ENCODE data around the gene DPEP3. TPM values are rescaled to one million over a fixed set of nuclear protein-coding genes. Genes with fewer than 3 reads are reported as not detected.
"Not testable (repeated sequence)": the region's sequence is repeated elsewhere in the genome, so short reads cannot be mapped to it uniquely, and the experiment has no call there.

DPEP3 gene
- total RNA-seq, 1 donor from 2014 or later = not detected

- TF ChIP-seq CTCF (IDR thresholded peaks at IDR 0.05; ENCODE audit: insufficient read depth, low read length, severe bottlenecking) = no peak
- no peak overlapping the region for H3K4me3 ChIP-seq (ENCODE audit: low read depth, low read length)
- no peak for FAIRE-seq
- DNase-seq (ENCODE audit: low read depth) = no peak
- H3K27me3 ChIP-seq (ENCODE audit: control insufficient read depth, insufficient read depth, low read length) = peaks cover 4% of the 10 kb centered on the region
- no peaks in the 10 kb centered on the region for H3K36me3 ChIP-seq (ENCODE audit: control insufficient read depth, insufficient read depth, low read length)
Observed at GRCh38 chr16:67977469-67978227, 2.7 kb downstream of the DPEP3 start.

- H3K36me3 ChIP-seq (ENCODE audit: control insufficient read depth, insufficient read depth, low read length) = no peaks in the 10 kb centered on the region
- no peak overlapping the region for H3K4me3 ChIP-seq (ENCODE audit: low read depth, low read length)
- no peak for FAIRE-seq
- no peak for TF ChIP-seq CTCF (IDR thresholded peaks at IDR 0.05; ENCODE audit: insufficient read depth, low read length, severe bottlenecking)
- peaks cover 4% of the 10 kb centered on the region for H3K27me3 ChIP-seq (ENCODE audit: control insufficient read depth, insufficient read depth, low read length)
- DNase-seq (ENCODE audit: low read depth) = no peak
Observed at GRCh38 chr16:67977005-67977404, 3.3 kb downstream of the DPEP3 start.

GRCh38 chr16:67976205-67976604 is 4.1 kb downstream of the DPEP3 start:
- Histone ChIP-seq H3K4me3 (ENCODE audit: low read depth, low read length) (no peak overlapping the region), H3K27me3 (ENCODE audit: control insufficient read depth, insufficient read depth, low read length) (peaks cover 4% of the 10 kb centered on the region), H3K36me3 (ENCODE audit: control insufficient read depth, insufficient read depth, low read length) (no peaks in the 10 kb centered on the region)
- no peak for DNase-seq (ENCODE audit: low read depth)
- no peak for TF ChIP-seq CTCF (IDR thresholded peaks at IDR 0.05; ENCODE audit: insufficient read depth, low read length, severe bottlenecking)
- no peak for FAIRE-seq

- TF ChIP-seq CTCF (IDR thresholded peaks at IDR 0.05; ENCODE audit: insufficient read depth, low read length, severe bottlenecking) = no peak
- DNase-seq (ENCODE audit: low read depth) = no peak
- Histone ChIP-seq H3K4me3 (ENCODE audit: low read depth, low read length) (no peak overlapping the region), H3K36me3 (ENCODE audit: control insufficient read depth, insufficient read depth, low read length) (no peaks in the 10 kb centered on the region), H3K27me3 (ENCODE audit: control insufficient read depth, insufficient read depth, low read length) (peaks cover 4% of the 10 kb centered on the region)
- no peak for FAIRE-seq
Observed at GRCh38 chr16:67975321-67976105, 4.8 kb downstream of the DPEP3 start.

GRCh38 chr16:67972285-67972684 is 8.0 kb downstream of the DPEP3 start:
- H3K4me3 ChIP-seq (ENCODE audit: low read depth, low read length); H3K36me3 ChIP-seq (ENCODE audit: control insufficient read depth, insufficient read depth, low read length); FAIRE-seq; H3K27me3 ChIP-seq (ENCODE audit: control insufficient read depth, insufficient read depth, low read length); DNase-seq (ENCODE audit: low read depth): not testable (repeated sequence)

- H3K36me3 ChIP-seq (ENCODE audit: control insufficient read depth, insufficient read depth, low read length) = no peaks in the 10 kb centered on the region
- H3K27me3 ChIP-seq (ENCODE audit: control insufficient read depth, insufficient read depth, low read length) = peaks cover 2% of the 10 kb centered on the region
- TF ChIP-seq CTCF (IDR thresholded peaks at IDR 0.05; ENCODE audit: insufficient read depth, low read length, severe bottlenecking) = no peak
- DNase-seq (ENCODE audit: low read depth) (no peak), FAIRE-seq (no peak)
- H3K4me3 ChIP-seq (ENCODE audit: low read depth, low read length) = no peak overlapping the region
Observed at GRCh38 chr16:67971111-67971510, 9.2 kb downstream of the DPEP3 start.
